ENCODE measurements around the gene CACNA2D1.

The CACNA2D1 gene

DNA sequence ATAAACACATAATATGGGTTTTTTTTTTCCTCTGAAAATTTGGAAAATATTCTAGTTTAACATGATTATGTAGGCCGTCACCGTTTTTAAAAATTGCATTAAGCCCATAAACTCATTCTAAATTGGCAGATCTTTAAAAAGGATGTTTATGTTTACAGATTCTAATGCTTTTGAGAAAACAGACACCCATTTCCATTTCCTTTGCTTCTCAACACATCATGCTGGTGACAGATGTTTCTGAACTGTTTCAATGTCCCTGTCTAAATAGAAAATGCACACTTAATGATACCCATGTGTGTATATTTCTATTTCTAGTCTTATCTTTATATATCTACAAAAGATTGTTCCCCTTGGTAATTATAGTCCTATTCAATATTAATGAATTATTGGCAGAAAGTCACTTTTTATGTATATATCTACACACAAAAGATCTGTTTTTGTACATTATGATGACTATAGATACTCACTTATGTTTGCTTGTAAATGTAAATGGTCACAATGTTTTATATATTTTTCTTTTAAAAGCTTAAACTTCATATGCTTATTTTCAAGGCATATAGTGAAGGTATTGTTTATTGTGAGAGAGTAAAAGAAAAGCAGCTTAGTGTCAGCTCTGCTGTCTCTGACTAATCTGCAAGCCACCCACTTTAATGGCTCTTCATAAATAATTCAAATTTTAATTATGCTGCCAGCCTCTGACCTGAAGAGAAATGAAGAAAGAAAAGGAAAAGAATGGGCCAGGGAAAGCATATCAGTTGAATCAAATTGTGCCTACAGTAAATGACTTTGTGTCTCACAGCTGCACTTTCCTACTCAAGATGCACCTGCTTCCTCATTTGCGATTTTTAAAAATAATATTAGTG lies 179.4 kb downstream of the CACNA2D1 start:
- Histone ChIP-seq H3K27ac (ENCODE audit: low read depth, low read length) (no peak overlapping the region), H3K36me3 (ENCODE audit: control insufficient read depth, insufficient read depth, low read length) (no peaks in the 10 kb centered on the region), H3K4me1 (ENCODE audit: control insufficient read depth, insufficient read depth, low read length) (peaks cover 12% of the 10 kb centered on the region; the same call in 1 of the 2 replicates), H3K4me3 (ENCODE audit: low read depth, low read length) (no peak overlapping the region), H3K9me3 (ENCODE audit: control insufficient read depth, insufficient read depth, low read length) (no peaks in the 10 kb centered on the region), H3K27me3 (ENCODE audit: control insufficient read depth, insufficient read depth, low read length) (no peaks in the 10 kb centered on the region), H3K9ac (ENCODE audit: low read depth, low read length) (no peak overlapping the region)

DNA sequence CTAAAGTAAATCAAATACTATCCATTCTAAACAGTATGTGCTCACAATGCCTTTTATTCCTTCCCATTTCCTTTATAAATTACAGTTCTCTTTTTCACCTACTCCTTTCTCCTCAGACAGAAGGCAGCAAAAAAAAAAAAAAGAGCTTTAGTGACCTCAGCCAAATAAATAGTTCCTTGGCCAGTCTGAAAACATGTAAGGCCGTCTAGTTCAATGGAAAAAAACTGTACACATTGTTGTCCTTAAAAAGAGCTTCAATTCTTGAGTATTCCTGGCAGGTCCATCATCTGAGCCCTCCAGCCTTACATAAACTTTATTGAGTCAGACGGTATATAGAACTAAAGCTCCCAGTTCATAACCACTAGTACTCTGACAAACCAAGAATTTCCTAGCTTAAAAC lies 185.4 kb downstream of the CACNA2D1 start:
- Histone ChIP-seq H3K27ac (ENCODE audit: low read depth, low read length) (no peak overlapping the region), H3K9ac (ENCODE audit: low read depth, low read length) (no peak overlapping the region), H3K9me3 (ENCODE audit: control insufficient read depth, insufficient read depth, low read length) (no peaks in the 10 kb centered on the region), H3K27me3 (ENCODE audit: control insufficient read depth, insufficient read depth, low read length) (no peaks in the 10 kb centered on the region), H3K4me3 (ENCODE audit: low read depth, low read length) (no peak overlapping the region), H3K36me3 (ENCODE audit: control insufficient read depth, insufficient read depth, low read length) (no peaks in the 10 kb centered on the region), H3K4me1 (ENCODE audit: control insufficient read depth, insufficient read depth, low read length) (no peaks in the 10 kb centered on the region)

DNA sequence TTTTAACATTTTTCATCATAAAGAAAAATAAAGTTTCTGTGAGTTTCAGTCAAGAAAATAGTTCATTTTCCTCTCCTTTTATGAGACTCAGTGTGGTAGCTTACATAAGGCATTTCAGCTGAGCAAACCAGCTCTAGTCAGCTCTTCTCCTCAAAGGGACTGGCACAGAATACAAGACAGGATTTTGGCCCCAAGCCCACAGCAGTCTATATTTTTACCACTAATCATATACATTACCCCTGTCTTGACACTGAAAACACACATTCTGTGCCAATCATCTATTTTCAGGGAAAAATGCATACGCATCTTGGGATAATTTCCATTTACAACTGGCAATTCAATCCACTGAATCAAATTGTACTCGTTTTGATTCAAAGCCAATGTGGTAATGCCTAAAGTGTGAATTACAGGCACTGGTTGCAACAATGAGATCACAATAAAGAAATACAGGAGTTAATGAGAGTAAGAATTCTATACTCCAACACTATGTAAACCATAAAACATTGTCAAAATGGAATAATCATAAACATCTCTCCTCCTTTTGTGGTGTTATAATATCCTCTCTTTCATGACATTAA lies 186.4 kb downstream of the CACNA2D1 start:
- H3K9me3 ChIP-seq (ENCODE audit: control insufficient read depth, insufficient read depth, low read length): no peaks in the 10 kb centered on the region
- no peak overlapping the region for H3K27ac ChIP-seq (ENCODE audit: low read depth, low read length)
- H3K4me3 ChIP-seq (ENCODE audit: low read depth, low read length): no peak overlapping the region
- no peak overlapping the region for H3K9ac ChIP-seq (ENCODE audit: low read depth, low read length)
- no peaks in the 10 kb centered on the region for H3K27me3 ChIP-seq (ENCODE audit: control insufficient read depth, insufficient read depth, low read length)
- H3K36me3 ChIP-seq (ENCODE audit: control insufficient read depth, insufficient read depth, low read length): no peaks in the 10 kb centered on the region
- no peaks in the 10 kb centered on the region for H3K4me1 ChIP-seq (ENCODE audit: control insufficient read depth, insufficient read depth, low read length)

DNA sequence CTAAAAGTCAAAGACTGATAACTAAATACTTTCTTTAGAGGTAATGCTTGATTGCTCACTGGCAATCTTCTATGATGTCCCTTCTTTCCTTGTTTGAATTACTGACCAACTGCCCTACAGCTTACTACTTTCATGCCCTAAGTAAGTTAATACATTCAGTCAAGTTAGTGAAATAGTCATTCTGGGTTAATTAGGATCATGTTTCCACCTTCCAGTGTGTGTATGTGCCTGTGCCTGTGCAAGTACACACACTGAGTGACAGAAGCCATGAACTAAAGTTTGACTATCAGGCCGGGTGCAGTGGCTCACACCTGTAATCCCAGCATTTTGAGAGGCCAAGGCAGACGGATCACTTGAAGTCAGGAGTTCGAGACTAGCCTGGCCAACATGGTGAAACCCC lies 187.9 kb downstream of the CACNA2D1 start:
- Histone ChIP-seq H3K36me3 (ENCODE audit: control insufficient read depth, insufficient read depth, low read length) (no peaks in the 10 kb centered on the region), H3K4me1 (ENCODE audit: control insufficient read depth, insufficient read depth, low read length) (no peaks in the 10 kb centered on the region), H3K9ac (ENCODE audit: low read depth, low read length) (no peak overlapping the region), H3K4me3 (ENCODE audit: low read depth, low read length) (no peak overlapping the region), H3K27ac (ENCODE audit: low read depth, low read length) (no peak overlapping the region), H3K27me3 (ENCODE audit: control insufficient read depth, insufficient read depth, low read length) (no peaks in the 10 kb centered on the region), H3K9me3 (ENCODE audit: control insufficient read depth, insufficient read depth, low read length) (no peaks in the 10 kb centered on the region)

DNA sequence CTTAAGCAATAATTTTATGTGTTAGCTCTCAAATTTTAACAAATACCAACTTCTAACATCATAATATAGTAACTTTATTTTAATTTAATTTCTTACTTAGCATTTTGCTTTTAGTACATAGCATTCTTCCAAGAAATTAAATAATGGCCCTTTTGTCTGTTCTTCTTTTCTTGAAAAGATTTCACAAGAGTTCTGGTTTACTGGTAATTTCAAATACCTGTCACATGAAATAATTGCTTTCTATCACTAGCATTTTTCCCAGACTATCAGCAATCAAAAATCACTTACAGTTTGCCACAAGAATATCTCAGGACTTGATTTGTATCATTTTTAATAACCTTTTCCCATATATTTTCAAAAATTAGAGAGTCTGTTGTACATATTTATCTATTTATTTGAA lies 193.0 kb downstream of the CACNA2D1 start:
- peaks cover 6% of the 10 kb centered on the region for H3K4me1 ChIP-seq (ENCODE audit: control insufficient read depth, insufficient read depth, low read length)
- no peak overlapping the region for H3K9ac ChIP-seq (ENCODE audit: low read depth, low read length)
- no peaks in the 10 kb centered on the region for H3K27me3 ChIP-seq (ENCODE audit: control insufficient read depth, insufficient read depth, low read length)
- H3K9me3 ChIP-seq (ENCODE audit: control insufficient read depth, insufficient read depth, low read length): no peaks in the 10 kb centered on the region
- no peak overlapping the region for H3K27ac ChIP-seq (ENCODE audit: low read depth, low read length)
- no peak overlapping the region for H3K4me3 ChIP-seq (ENCODE audit: low read depth, low read length)
- H3K36me3 ChIP-seq (ENCODE audit: control insufficient read depth, insufficient read depth, low read length): no peaks in the 10 kb centered on the region

DNA sequence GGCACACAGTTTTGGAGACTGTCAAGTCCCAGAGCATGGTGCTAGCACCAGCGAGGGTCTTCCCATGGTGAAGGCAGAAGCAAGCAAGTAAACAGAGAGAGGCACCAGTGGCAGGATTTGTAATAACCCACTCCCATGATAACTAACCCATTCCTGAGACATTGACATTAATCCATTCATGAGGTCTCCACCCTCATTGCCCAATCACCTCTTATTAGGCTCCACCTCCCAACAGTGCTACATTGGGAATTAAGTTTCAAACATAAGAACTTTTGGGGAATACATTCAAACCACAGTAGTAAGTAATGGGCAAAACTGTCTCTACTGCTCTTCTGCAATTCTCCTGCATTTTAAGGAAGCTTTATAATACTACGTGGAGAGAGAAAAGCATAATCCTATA lies 193.6 kb downstream of the CACNA2D1 start:
- H3K4me1 ChIP-seq (ENCODE audit: control insufficient read depth, insufficient read depth, low read length): peaks cover 6% of the 10 kb centered on the region
- H3K4me3 ChIP-seq (ENCODE audit: low read depth, low read length): no peak overlapping the region
- H3K9ac ChIP-seq (ENCODE audit: low read depth, low read length): no peak overlapping the region
- H3K27me3 ChIP-seq (ENCODE audit: control insufficient read depth, insufficient read depth, low read length): no peaks in the 10 kb centered on the region
- no peak overlapping the region for H3K27ac ChIP-seq (ENCODE audit: low read depth, low read length)
- H3K9me3 ChIP-seq (ENCODE audit: control insufficient read depth, insufficient read depth, low read length): no peaks in the 10 kb centered on the region
- no peaks in the 10 kb centered on the region for H3K36me3 ChIP-seq (ENCODE audit: control insufficient read depth, insufficient read depth, low read length)

DNA sequence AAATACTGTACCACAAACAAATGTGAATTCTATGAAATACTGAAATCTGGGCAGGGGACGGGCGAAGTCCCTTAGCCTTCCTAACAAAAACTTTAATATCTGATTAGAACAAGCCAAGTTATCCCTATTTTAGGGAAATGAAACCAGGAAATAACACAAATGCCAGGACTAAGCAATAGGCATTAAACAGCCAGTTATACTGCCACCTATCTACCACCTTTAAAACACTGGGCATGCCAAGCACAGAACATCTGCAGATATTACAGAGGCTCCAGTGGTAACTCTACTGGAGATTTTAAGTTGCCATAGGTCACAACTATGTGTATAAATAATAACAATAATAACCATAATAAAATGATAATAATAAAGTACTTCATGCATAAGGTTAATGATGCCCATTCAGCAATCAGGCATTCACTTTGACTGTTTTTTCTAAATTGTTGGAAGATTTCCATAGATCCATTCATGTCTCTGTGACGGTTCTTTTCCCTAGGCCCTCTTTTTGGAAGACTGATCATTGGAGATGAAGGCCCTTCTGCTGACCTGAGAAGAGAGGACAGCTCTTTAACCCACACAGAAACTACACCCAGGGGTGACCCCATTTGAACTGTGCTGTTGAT lies 195.7 kb downstream of the CACNA2D1 start:
- Histone ChIP-seq H3K27me3 (ENCODE audit: control insufficient read depth, insufficient read depth, low read length) (no peaks in the 10 kb centered on the region), H3K9ac (ENCODE audit: low read depth, low read length) (no peak overlapping the region), H3K9me3 (ENCODE audit: control insufficient read depth, insufficient read depth, low read length) (no peaks in the 10 kb centered on the region), H3K27ac (ENCODE audit: low read depth, low read length) (no peak overlapping the region), H3K4me1 (ENCODE audit: control insufficient read depth, insufficient read depth, low read length) (peaks cover 12% of the 10 kb centered on the region), H3K4me3 (ENCODE audit: low read depth, low read length) (no peak overlapping the region), H3K36me3 (ENCODE audit: control insufficient read depth, insufficient read depth, low read length) (no peaks in the 10 kb centered on the region)

DNA sequence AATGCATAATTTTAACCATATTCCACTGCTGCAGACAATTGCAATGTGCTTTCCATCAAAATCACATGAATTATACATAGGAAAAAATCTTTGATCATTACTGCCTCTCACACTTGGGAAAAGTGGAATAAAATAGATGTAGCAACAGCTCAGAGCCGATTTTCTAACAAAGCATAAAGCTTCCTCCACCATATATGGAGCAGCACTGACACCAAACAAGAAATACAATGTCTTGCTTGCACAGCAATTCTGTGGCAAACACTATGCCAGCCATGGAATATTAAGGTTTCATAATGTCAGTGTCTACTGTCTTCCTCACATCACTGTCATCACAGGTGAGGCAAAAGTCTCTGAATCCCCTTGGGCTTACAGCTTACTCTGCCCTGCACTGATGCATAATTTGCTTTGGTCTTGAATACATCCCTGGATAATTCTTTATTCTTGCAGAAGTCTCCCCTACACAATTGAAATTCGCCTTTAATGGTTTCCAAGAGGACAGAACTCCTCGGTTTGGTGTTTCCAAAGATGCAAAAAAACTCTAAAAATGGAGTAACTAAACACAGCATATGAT lies 198.5 kb downstream of the CACNA2D1 start:
- Histone ChIP-seq H3K9me3 (ENCODE audit: control insufficient read depth, insufficient read depth, low read length) (no peaks in the 10 kb centered on the region), H3K27ac (ENCODE audit: low read depth, low read length) (no peak overlapping the region), H3K4me1 (ENCODE audit: control insufficient read depth, insufficient read depth, low read length) (peaks cover 16% of the 10 kb centered on the region), H3K27me3 (ENCODE audit: control insufficient read depth, insufficient read depth, low read length) (no peaks in the 10 kb centered on the region), H3K36me3 (ENCODE audit: control insufficient read depth, insufficient read depth, low read length) (no peaks in the 10 kb centered on the region), H3K9ac (ENCODE audit: low read depth, low read length) (no peak overlapping the region), H3K4me3 (ENCODE audit: low read depth, low read length) (no peak overlapping the region)

DNA sequence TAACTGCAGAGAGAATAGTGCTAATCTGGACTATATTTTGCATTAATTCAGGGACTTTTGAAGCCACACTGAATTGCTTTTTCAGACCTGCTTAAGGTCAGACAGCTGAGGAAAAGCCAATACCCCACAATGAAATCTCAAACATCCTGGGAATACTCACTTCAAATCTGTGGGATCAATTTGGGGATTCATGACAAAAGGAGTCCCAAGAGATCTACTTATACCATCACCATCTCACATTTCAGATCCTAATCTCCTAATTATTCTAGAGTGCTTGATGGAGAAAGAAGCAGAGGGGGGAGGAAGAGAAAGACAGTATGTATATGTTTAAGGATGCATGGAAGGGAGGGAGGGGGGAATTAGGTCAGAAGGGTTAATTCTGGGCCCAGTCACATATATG lies 202.2 kb downstream of the CACNA2D1 start:
- Histone ChIP-seq H3K4me1 (ENCODE audit: control insufficient read depth, insufficient read depth, low read length) (peaks cover 13% of the 10 kb centered on the region; the same call in 1 of the 2 replicates), H3K36me3 (ENCODE audit: control insufficient read depth, insufficient read depth, low read length) (no peaks in the 10 kb centered on the region)

DNA sequence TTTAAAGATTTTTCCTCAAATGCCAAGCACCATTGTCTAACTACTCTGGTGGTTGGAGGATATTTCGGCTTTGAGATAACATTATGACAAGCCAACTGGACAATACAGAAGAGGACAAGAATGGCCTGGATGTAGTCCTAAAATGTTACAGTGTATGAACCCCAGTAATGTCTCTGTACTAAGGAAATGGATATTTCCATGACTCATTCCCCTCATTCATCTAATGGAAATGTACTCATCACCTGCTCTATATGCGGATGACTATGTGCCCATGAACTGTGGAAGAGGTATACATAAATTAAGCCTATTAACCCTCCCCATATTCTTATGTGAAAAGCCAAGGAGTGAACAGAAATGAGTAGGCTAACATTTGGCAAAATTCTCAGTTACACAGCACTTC lies 207.9 kb downstream of the CACNA2D1 start:
- H3K9me3 ChIP-seq (ENCODE audit: control insufficient read depth, insufficient read depth, low read length): no peaks in the 10 kb centered on the region
- H3K27ac ChIP-seq (ENCODE audit: low read depth, low read length): no peak overlapping the region
- H3K9ac ChIP-seq (ENCODE audit: low read depth, low read length): no peak overlapping the region
- peaks cover 21% of the 10 kb centered on the region for H3K4me1 ChIP-seq (ENCODE audit: control insufficient read depth, insufficient read depth, low read length)
- H3K4me3 ChIP-seq (ENCODE audit: low read depth, low read length): no peak overlapping the region; the same call in 1 of the 2 replicates
- no peaks in the 10 kb centered on the region for H3K36me3 ChIP-seq (ENCODE audit: control insufficient read depth, insufficient read depth, low read length)
- no peaks in the 10 kb centered on the region for H3K27me3 ChIP-seq (ENCODE audit: control insufficient read depth, insufficient read depth, low read length)

More for the DNA sequence above, 202.2 kb downstream of the CACNA2D1 start:
- H3K9me3 ChIP-seq (ENCODE audit: control insufficient read depth, insufficient read depth, low read length): no peaks in the 10 kb centered on the region
- no peak overlapping the region for H3K27ac ChIP-seq (ENCODE audit: low read depth, low read length)
- H3K27me3 ChIP-seq (ENCODE audit: control insufficient read depth, insufficient read depth, low read length): no peaks in the 10 kb centered on the region
- H3K4me3 ChIP-seq (ENCODE audit: low read depth, low read length): no peak overlapping the region
- no peak overlapping the region for H3K9ac ChIP-seq (ENCODE audit: low read depth, low read length)

Measured in HUES48 (cell line).